GM10266 (cell line): ENCODE data around the gene MTSS2.

Experiments
- DNase-seq: peaks from one replicate; pipeline ENCODE4 v3.0.0; 2012; ENCODE audit errors: extremely low spot score
- CTCF ChIP-seq: IDR thresholded peaks from 2 replicates; pipeline ENCODE4 v1.5.1; 2012; ENCODE audit warnings: mild to moderate bottlenecking, low read depth; ENCODE audit not compliant: control insufficient read depth, insufficient read depth; ENCODE audit errors: missing control alignments

The MTSS2 gene

GRCh38 chr16:70670175-70670574 lies 15.7 kb downstream of the MTSS2 start:
- DNase-seq: no peak
- no peak for TF ChIP-seq CTCF

- no peak for DNase-seq
- no peak for TF ChIP-seq CTCF
Observed at GRCh38 chr16:70665806-70666735, 19.8 kb downstream of the MTSS2 start.

- no peak for TF ChIP-seq CTCF
- peak; percentile 33 for DNase-seq
Observed at GRCh38 chr16:70665113-70665694, 20.6 kb downstream of the MTSS2 start.

GRCh38 chr16:70664325-70665112 lies 21.3 kb downstream of the MTSS2 start:
- TF ChIP-seq CTCF: no peak
- DNase-seq: no peak

GRCh38 chr16:70663524-70664324 lies 22.1 kb downstream of the MTSS2 start:
- no peak for TF ChIP-seq CTCF
- no peak for DNase-seq

GRCh38 chr16:70662991-70663523 lies 22.8 kb downstream of the MTSS2 start:
- no peak for TF ChIP-seq CTCF
- DNase-seq: no peak
